IPS-18c (cell line): ENCODE data around the gene FBN2.

Experiments
- H3K4me3 ChIP-seq: 2 replicates; pipeline ENCODE4 v1.7.0; 2013; ENCODE audit warnings: low read depth, mild to moderate bottlenecking, low read length, moderate library complexity; ENCODE audit not compliant: insufficient read depth
- H3K9me3 ChIP-seq: one replicate; pipeline ENCODE4 v1.6.1; 2013; ENCODE audit warnings: mild to moderate bottlenecking, low read length, moderate library complexity; ENCODE audit not compliant: control insufficient read depth, insufficient read depth

The FBN2 gene

DNA sequence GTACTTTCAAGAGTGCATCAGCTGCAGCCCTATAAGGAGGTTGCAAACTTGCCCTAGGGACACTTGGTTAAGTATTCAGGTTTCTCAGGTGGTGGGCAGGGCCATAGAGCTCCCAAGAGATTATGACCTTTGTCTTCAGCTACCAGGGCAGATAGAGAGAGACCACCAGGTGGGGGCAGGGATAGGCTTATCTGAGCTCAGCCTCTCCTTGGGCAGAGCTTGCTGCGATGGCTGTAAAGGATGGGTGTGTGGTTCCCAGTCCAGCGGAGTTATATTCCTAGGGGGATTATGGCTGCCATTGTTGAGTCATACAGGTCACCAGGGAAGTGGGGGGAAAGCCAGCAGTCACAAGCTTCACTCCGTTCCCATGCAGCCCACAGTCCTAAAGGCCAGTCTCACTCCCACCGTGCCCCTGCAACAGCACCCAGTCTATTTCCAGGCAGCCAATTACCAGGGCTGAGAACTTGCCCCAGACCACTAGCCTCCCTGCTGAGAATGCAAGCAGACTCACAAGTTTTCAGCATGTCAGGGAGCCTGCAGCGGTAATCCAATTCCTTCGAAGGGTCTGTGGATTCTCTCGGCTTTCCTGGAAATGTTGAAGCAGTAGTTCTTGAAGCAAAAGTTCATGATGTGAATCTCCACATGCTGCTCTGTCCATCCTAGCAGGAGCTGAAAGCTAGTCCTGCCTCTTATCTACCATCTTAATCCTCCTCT lies 303.0 kb downstream of the FBN2 start:
- Histone ChIP-seq H3K9me3 (no peaks in the 10 kb centered on the region), H3K4me3 (no peak overlapping the region)

DNA sequence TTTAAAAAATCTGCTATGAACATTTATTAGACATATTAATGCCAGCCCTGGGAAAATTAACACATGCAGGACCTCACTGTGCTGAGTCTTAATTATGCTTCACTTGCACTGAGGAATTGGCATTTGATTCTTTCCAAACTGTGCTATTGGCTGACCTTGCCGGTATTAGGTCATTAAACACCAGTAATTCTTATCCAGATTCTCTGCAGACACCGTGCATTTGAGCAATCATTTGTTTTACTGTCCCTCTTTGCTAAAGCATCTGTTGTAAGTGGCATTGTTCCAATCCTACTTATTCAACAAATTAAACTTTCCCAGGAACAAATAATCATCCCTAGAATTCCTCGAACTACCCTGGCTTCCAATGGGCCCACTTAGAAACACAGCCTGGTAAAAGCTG lies 309.5 kb downstream of the FBN2 start:
- H3K9me3 ChIP-seq, result no peaks in the 10 kb centered on the region
- no peak overlapping the region for H3K4me3 ChIP-seq

DNA sequence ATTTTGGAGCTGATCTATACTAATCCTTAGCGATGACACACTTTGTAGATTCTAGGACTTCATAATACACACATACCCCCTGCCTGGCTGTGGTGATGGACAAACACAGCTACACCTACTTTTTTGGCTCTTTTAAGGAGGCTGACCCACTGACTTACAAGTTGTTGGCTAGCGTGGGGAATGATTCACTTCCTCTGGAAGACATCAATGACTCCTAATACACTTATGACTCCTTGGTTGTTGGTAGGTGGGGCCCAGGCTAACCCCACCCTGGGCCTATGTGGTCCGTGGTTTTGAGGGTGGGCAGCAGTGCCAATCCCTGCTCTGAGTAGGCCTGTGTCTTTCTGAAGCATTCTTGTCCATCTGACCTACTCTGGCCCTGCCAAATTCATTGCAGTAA lies 310.0 kb downstream of the FBN2 start:
- no peak overlapping the region for H3K4me3 ChIP-seq
- H3K9me3 ChIP-seq, result no peaks in the 10 kb centered on the region

GRCh38 chr5:128225245-128226030 lies 312.6 kb downstream of the FBN2 start:
- Histone ChIP-seq H3K9me3 (peaks cover 4% of the 10 kb centered on the region), H3K4me3 (no peak overlapping the region)

- peaks cover 4% of the 10 kb centered on the region for H3K9me3 ChIP-seq
- H3K4me3 ChIP-seq, result no peak overlapping the region
These were observed 313.7 kb downstream of the FBN2 start for GRCh38 chr5:128224336-128224735.

GRCh38 chr5:128220841-128221240 lies 317.2 kb downstream of the FBN2 start:
- Histone ChIP-seq H3K4me3 (no peak overlapping the region), H3K9me3 (peaks cover 4% of the 10 kb centered on the region)

GRCh38 chr5:128216860-128217531 lies 321.0 kb downstream of the FBN2 start:
- H3K4me3 ChIP-seq, result no peak overlapping the region
- peaks cover 2% of the 10 kb centered on the region for H3K9me3 ChIP-seq

GRCh38 chr5:128216285-128216684 lies 321.8 kb downstream of the FBN2 start:
- H3K9me3 ChIP-seq, result no peaks in the 10 kb centered on the region
- H3K4me3 ChIP-seq, result no peak overlapping the region

DNA sequence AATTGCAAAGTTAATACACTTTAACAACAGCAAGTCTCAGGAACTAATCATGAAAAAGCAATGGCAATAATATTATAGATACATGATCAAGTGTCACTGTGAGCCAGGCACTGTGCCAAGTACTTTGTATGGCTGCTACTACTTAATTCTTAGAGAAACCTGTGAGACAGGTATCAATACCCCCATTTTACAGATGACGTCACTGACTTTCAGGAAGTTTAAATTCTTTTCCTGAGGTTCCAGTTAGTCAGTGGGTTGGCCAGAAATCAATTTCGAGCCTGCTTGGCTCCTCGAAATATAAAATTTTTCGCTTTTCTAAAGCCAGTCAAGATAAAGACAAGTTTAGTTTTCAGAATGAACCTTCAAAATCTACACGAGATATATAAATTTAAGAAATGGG lies 324.2 kb downstream of the FBN2 start:
- H3K9me3 ChIP-seq, result no peaks in the 10 kb centered on the region
- no peak overlapping the region for H3K4me3 ChIP-seq

GRCh38 chr5:128213340-128213739 lies 324.7 kb downstream of the FBN2 start:
- no peak overlapping the region for H3K4me3 ChIP-seq

DNA sequence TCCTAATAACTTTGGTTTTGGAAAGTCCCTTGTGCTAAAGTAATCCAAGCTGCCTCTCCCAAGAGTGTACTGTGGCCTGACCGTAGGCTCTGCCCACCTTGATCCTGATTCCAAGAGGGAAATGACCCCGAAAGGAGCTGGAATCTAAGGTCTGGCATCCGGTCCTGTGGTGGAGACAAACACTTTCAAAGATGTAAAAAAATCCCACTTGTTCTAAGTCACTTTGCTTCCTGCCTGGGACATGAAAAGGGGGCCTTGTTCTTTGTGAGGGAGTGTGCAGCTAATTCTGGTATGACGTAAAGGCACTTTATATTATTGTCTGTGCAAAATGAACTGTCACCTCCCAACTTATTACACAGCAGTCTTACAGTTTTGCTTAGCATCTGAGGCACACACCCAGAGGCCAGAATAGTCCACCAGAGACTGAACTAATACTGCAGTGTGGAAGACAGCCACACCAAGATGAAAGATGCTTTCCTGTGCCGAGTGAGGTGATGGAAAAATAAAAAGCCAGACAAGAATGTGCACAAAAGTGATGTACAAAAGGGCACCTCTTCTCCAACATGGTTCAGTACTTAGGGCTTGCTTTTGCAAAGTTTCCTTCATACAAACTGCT lies 325.7 kb downstream of the FBN2 start:
- H3K4me3 ChIP-seq, result no peak overlapping the region
- H3K9me3 ChIP-seq, result no peaks in the 10 kb centered on the region

More at GRCh38 chr5:128213340-128213739, 324.7 kb downstream of the FBN2 start:
- no peaks in the 10 kb centered on the region for H3K9me3 ChIP-seq

DNA sequence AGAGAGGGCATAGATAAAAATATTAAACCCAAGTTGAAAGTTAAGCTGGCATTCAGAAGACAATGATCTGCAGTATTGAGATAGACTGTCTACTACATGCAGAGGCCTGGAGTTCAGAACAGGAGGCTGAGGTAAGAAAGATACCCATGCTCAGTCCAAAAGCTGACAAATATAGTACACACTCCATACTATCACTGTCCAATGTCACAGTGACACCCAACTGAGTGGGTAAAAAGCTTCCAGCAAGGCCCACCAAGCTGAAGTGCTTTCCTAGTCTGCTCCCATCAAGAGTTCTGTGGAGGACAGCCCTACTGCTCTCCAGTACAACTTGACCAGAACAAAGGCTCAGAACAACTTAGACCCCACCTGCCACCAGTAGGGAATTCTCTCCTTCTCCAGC lies 329.6 kb downstream of the FBN2 start:
- H3K4me3 ChIP-seq, result no peak overlapping the region

More for the DNA sequence above, 329.6 kb downstream of the FBN2 start:
- no peaks in the 10 kb centered on the region for H3K9me3 ChIP-seq
